Fibroblast of peridontal ligament (primary cell): ENCODE data around the gene POLR3E.
"Not testable (repeated sequence)": the region's sequence is repeated elsewhere in the genome, so short reads cannot be mapped to it uniquely, and the experiment has no call there.

Experiments used
- DNase-seq: peaks from one replicate; pipeline ENCODE4 v3.0.0-alpha.2; 2010; ENCODE audit errors: extremely low read depth

POLR3E gene

GRCh38 chr16:22335668-22336246 is 38.5 kb downstream of the POLR3E start:
- no peak for DNase-seq

DNA sequence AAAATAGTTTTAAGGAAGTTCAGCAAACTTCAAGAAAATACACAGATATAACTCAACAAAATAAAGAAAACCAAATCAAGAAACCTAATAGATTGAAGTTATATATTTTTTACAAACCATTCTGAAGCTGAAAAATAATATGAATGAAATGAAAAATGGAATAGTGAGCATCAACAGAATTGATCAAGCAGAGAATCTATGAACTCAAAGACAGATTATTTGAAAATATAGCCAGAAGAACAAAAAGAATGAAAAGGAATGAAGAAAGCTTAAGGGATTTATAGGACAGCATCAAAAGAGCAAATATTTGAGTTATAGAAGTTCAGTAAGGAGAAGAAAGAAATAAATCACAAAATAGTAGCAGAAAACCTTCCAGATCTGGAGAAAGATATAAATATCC is 39.4 kb downstream of the POLR3E start:
- DNase-seq: no peak

GRCh38 chr16:22337045-22337444 is 39.8 kb downstream of the POLR3E start:
- DNase-seq: no peak

DNA sequence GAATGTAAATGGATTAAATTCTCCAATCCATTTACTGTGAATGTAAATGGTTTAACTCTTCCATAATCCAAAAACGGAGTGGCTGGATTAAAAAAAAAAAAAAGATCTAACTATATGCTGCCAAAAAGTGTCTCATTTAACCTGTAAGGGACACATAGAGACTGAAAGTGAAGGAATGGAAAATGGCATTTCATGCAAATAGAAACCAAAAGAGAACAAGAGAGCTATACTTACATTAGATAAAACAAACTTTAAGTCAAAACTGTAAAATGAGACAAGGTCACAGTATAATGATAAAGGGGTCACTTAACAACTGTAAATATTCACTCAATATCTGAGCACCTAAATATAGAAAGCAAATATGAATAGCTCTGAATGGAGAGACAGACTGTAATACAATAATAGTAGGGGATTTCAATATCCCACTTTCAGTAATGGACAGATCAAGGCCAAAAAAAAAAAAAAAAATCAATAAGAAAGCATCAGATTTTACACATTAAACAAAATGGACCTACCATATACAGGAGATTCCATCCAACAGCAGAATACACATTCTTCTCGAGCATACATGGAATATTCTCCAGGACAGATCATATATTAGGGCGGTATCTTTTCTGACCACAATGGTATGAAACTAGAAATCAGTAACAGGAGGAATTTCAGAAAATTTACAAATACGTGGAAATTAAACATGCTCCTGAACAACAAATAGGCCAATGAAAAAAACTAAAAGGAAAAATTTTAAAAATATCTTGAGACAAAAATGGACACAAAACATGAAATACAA is 40.8 kb downstream of the POLR3E start:
- no peak for DNase-seq

DNA sequence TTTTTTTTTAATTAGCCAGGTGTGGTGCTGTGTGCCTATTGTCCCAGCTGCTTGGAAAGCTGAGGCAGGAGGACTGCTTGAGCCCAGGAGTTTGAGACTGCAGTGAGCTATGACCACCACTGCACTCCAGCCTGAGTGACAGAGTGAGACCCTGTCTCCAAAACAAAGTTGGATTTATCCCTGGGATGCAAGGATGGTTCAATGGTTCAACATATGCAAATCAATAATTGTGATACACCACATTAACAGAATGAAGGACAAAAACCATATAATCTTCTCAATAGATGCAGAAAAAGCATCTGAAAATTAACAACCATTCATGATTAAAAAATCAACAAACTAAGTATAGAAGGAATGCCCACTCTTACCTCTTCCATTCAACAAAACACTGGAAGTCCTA is 43.7 kb downstream of the POLR3E start:
- no peak for DNase-seq

- no peak for DNase-seq
Measured at GRCh38 chr16:22342082-22342481, 44.9 kb downstream of the POLR3E start.

DNA sequence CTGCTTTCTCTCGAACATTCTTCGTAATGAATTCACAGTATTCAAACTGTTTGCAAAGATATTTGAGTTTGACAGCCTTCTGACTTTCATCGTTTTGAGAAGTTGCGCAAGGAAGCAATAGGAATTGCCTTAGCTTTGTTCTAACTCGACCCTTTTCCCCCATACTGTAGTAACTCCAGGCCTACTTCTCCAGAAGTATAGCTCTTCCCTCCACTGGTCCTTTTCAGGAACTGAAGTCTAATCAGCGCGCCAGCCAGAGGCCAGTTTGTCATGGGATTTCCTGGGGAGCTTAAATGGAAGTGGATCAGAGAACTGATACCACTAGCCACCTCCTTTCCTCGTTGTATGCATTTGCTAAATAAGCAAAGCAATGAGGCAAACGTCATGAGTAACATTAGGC is 49.3 kb downstream of the POLR3E start:
- DNase-seq: no peak

DNA sequence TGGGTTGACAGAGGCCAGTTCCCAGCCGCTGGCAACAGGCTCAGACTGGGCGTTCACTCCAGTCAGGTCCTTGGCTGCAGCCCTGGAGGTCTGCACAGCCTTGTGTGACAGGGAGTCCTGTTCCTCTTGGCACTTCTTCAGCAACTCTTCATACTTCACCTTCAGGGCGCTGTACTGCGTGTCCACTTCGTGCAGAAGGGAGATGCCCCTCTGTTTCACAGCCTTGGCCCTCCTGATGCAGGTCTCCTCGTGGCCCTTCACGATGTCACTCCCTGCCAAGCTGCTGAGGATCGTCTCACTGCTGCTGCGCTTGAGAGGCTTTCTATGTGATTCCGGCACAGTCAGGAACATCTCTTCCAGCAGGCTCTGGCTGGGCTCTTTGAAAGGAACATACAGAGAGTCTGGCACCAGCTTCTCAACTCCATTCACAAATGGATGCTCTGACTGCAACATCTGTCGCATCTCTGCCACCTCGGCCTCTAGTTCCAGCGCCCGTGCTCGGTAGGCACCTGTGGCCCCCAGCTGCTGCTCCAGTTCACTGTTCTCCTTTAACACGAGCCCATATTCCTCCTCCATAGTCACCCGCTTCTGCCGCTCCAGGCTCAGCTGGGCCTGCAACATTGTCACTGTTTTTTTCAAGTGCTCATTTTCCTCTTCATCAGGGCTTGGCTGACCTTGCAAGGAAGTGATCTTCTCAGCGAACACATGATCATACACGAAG is 50.1 kb downstream of the POLR3E start:
- no peak for DNase-seq

- no peak for DNase-seq
Measured at GRCh38 chr16:22348291-22348690, 51.1 kb downstream of the POLR3E start.

- DNase-seq: not testable (repeated sequence)
Measured at GRCh38 chr16:22351017-22351416, 53.8 kb downstream of the POLR3E start.

DNA sequence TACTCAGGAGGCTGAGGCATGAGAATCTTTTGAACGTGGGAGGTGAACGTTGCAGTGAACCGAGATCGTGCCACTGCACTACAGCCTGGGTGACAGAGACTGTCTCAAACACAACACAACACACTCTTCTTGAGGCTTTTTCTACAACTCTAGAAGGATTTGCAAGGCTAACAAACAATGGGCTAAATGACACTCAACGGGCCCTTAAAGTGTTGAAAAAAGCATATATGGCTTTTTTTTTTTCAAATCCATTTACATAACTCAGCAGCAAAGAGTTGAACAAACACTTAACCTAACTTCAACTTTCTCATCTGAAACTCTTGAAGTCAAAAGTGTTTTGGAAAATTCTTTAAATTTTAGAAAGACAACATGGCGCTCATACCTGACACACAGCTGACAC is 54.9 kb downstream of the POLR3E start:
- DNase-seq: no peak

- DNase-seq: no peak
Measured at GRCh38 chr16:22352723-22353122, 55.5 kb downstream of the POLR3E start.

GRCh38 chr16:22353191-22353919 is 56.1 kb downstream of the POLR3E start:
- DNase-seq: peak; percentile 61

DNA sequence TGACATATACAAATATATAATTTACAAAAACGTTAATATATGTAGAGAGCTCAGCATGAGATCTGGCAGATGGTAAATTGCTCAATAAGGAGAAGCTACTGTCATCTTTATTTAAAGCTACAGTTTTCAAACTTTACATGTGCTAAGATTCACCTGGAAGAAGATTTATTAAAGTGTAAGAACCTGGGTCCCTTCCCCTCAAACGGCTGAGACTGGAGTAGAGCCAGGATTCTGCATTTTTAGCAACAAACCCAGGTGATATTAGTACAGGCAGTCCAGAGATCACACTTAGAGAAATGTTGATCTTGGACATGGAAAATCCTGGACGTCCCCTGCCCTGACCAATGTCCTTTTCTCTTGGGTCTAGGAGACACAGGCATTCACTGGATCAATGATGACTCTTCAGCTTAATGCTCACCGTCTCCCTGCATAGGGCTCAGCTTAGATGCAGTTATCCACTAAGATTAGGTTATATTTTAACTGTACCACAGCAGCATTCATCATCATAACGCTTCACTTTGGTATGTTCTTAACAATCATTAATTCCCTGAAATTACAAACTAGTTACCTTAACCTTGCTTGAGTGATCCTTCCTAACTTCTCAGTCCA is 56.8 kb downstream of the POLR3E start:
- no peak for DNase-seq

- no peak for DNase-seq
Measured at GRCh38 chr16:22355487-22355908, 58.3 kb downstream of the POLR3E start.

DNA sequence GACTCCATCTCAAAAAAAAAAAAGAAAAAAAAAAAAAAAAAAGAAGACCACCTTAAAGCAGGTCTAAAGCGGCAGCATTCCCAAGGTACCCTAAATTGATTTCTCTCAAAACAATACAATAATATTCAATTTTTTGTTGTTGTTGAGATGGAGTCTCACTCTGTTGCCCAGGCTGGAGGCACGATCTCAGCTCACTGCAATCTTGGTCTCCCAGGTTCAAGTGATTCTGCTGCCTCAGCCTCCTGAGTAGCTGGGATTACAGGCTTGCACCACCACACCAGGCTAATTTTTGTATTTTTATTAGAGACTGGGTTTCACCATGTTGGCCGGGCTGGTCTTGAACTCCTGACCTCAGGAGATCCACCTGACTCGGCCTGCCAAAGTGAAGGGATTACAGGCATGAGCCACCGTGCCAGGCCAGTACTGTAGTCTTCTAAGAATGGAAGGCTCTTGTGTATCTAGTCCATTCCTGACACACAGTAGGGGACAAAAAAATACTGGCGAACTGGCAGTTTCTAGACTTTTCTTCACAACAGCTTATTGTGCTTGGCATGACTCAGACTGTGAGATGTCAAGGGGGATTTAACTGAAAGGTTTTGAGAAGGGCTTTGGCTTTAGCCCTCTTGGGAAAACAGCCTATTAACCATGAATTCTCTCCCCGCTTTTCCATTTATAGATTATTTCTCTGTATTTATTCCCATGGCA is 59.9 kb downstream of the POLR3E start:
- DNase-seq: no peak

DNA sequence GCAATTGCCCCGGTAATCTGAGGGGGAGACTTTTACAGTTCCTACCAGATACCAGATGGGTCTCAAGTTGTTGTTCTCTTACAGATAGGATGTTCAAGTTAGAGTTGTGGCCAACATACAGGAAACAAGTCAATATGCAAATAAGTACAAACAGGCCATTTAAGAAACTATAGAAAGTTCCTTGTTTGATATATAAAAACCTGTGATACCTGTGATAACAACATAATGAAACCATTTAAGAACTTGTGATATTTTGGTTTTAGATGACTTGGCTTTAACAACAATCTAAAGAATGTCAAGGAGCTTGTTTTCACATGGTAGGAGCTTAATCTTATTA is 60.4 kb downstream of the POLR3E start:
- no peak for DNase-seq

GRCh38 chr16:22358000-22358399 is 60.8 kb downstream of the POLR3E start:
- DNase-seq: no peak

- no peak for DNase-seq
Measured at GRCh38 chr16:22359679-22360078, 62.5 kb downstream of the POLR3E start.

DNA sequence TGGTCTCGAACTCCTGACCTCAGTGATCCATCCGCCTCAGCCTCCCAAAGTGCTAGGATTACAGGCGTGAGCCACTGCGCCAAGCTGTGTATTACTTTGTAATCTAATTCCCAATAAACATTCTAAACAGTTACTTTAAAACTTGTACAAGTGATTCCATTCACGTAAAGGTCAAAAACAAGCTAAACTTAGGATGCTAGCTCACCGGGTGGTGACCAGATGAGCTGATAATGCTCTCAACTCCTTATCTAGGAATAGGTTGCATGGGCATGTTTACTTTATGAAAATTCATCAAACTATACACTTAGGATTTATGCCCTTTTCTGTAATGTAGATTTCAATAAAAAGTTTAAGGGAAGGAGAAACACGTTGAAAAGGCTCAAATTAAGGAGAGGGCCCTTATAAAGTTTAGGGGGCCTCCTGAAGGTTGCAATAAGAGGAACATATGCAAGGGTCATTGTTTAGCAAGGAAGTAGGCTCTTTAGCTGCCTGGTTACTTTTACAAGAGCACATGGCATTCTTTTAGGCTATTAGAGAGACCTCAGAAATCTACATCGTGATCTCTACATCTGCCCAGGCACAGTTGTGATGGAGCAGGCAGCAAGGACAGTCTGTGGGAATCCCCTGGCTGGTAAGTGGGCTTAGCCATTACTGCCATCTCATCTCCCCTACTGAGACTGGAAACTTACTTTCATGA is 63.9 kb downstream of the POLR3E start:
- no peak for DNase-seq

GRCh38 chr16:22364241-22364640 is 67.0 kb downstream of the POLR3E start:
- peak; percentile 17 for DNase-seq
